ENCODE measurements around the gene RASL12. TPM values are rescaled to one million over a fixed set of nuclear protein-coding genes. Genes with fewer than 3 reads are reported as not detected.

The RASL12 gene
- polyA plus RNA-seq, 3 donors = not detected

- H3K9me3 Mint-ChIP-seq = no peaks in the 10 kb centered on the region
- no peak overlapping the region for H3K4me3 ChIP-seq (replicated peaks in 1 of 3; ENCODE audit: low read depth in 2 of 3, low read length in 3 of 3)
- no peak overlapping the region for H3K27ac ChIP-seq (ENCODE audit: low read depth in 1 of 2, low read length in 2 of 2)
- peaks cover 7% of the 10 kb centered on the region for H3K79me2 ChIP-seq (ENCODE audit: insufficient read depth, low read length)
- H3K36me3 Mint-ChIP-seq = no peaks in the 10 kb centered on the region
- DNase-seq = peak; percentile 46 to 69 (median 67)
- intact Hi-C loops (cut with micrococcal nuclease) = loop anchor here in 1 of 2 donors (10.0 kb wide), 1 partner anchor 262 kb away; the partner anchor contains the start of gene RNU5A-1
- peak overlapping the region; percentile 60 for H2AFZ ChIP-seq (ENCODE audit: insufficient read depth, low read depth, low read length, poor library complexity, severe bottlenecking)
- H3K4me1 Mint-ChIP-seq = peaks cover 21% of the 10 kb centered on the region
- peaks cover 0 to 9% of the 10 kb centered on the region in 2 donors for H3K27me3 ChIP-seq (ENCODE audit: control insufficient read depth in 2 of 2, insufficient read depth in 2 of 2, low read length in 2 of 2)
- H3K4me1 ChIP-seq (ENCODE audit: control insufficient read depth in 1 of 2, insufficient read depth in 2 of 2, low read length in 2 of 2) = peaks cover 17 to 20% of the 10 kb centered on the region in 2 donors
- peak; percentile 67 for TF ChIP-seq CTCF (IDR thresholded peaks at IDR 0.05)
- peak overlapping the region in 1 of 2 donors; percentile 59 for H3K4me3 Mint-ChIP-seq
- WGBS (ENCODE audit: insufficient coverage) = 15% methylated on average over 9 of the region's 13 CpGs
- peaks cover 3% of the 10 kb centered on the region for H4K20me1 ChIP-seq (ENCODE audit: insufficient read depth, low read length)
- peak overlapping the region in 1 of 7 donors; percentile 40 for H3K27ac Mint-ChIP-seq
- no peaks in the 10 kb centered on the region for H3K36me3 ChIP-seq (replicated peaks in 1 of 2; ENCODE audit: control insufficient read depth in 1 of 2, insufficient read depth in 2 of 2, low read length in 2 of 2)
- no peak overlapping the region for H3K4me2 ChIP-seq (replicated peaks; ENCODE audit: extremely low read depth, low read length, poor library complexity, severe bottlenecking)
- H3K9me3 ChIP-seq (replicated peaks in 1 of 2; ENCODE audit: control insufficient read depth in 1 of 2, insufficient read depth in 1 of 2, low read length in 2 of 2) = no peaks in the 10 kb centered on the region
- peaks cover 8 to 16% (median 12%) of the 10 kb centered on the region in 3 donors for H3K27me3 Mint-ChIP-seq (ENCODE audit: low read depth in 3 of 3)
- H3K9ac ChIP-seq (ENCODE audit: insufficient read depth, low read length, poor library complexity, severe bottlenecking) = no peak overlapping the region
These were observed 34.8 kb downstream of the RASL12 start for GRCh38 chr15:65032801-65033537.

DNA sequence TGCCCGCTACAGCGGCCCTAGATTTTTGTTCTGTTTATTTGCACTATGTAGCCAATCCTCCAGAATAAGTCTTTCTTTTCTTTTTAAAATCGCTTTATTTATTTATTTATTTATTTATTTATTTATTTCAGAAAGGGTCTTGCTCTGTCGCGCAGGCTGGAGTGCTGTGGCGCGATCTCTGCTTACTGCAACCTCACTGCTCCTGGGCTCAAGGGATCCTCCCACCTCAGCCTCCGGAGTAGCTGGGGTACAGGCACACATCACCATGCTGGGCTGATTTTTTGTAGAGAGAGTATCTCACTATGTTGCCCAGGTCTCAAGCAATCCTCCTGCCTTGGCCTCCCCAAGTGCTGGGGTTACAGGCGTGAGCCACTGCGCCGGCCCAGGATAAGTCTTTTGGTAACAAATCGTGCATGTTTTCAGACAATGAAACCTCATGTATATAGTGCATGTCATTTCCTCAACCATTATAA, 38.0 kb downstream of the RASL12 start:
- H3K27ac Mint-ChIP-seq = no peak overlapping the region
- peak overlapping the region; percentile 99 for H2AFZ ChIP-seq (ENCODE audit: insufficient read depth, low read depth, low read length, poor library complexity, severe bottlenecking)
- H3K4me2 ChIP-seq (replicated peaks; ENCODE audit: extremely low read depth, low read length, poor library complexity, severe bottlenecking) = peak overlapping the region; percentile 92
- WGBS (ENCODE audit: insufficient coverage) = no CpG with 5 or more reads among the region's 12 CpGs
- H3K27me3 Mint-ChIP-seq (ENCODE audit: low read depth in 3 of 3) = peaks cover 8 to 13% (median 10%) of the 10 kb centered on the region in 3 donors
- peaks cover 0 to 9% of the 10 kb centered on the region in 2 donors for H3K27me3 ChIP-seq (ENCODE audit: control insufficient read depth in 2 of 2, insufficient read depth in 2 of 2, low read length in 2 of 2)
- no peaks in the 10 kb centered on the region for H3K9me3 Mint-ChIP-seq
- DNase-seq = no peak
- peaks cover 26% of the 10 kb centered on the region for H3K4me1 Mint-ChIP-seq
- H3K4me3 ChIP-seq (replicated peaks in 1 of 3; ENCODE audit: low read depth in 2 of 3, low read length in 3 of 3) = peak overlapping the region; percentile 75 to 90 (median 87)
- peaks cover 24 to 29% of the 10 kb centered on the region in 2 donors for H3K4me1 ChIP-seq (ENCODE audit: control insufficient read depth in 1 of 2, insufficient read depth in 2 of 2, low read length in 2 of 2)
- peak overlapping the region in 1 of 2 donors; percentile 84 for H3K4me3 Mint-ChIP-seq
- H3K36me3 ChIP-seq (replicated peaks in 1 of 2; ENCODE audit: control insufficient read depth in 1 of 2, insufficient read depth in 2 of 2, low read length in 2 of 2) = peaks cover 12 to 22% of the 10 kb centered on the region in 2 donors
- TF ChIP-seq CTCF (IDR thresholded peaks at IDR 0.05) = no peak
- H3K9ac ChIP-seq (ENCODE audit: insufficient read depth, low read length, poor library complexity, severe bottlenecking) = peak overlapping the region; percentile 78
- H3K9me3 ChIP-seq (replicated peaks in 1 of 2; ENCODE audit: control insufficient read depth in 1 of 2, insufficient read depth in 1 of 2, low read length in 2 of 2) = no peaks in the 10 kb centered on the region
- peaks cover 7% of the 10 kb centered on the region for H3K79me2 ChIP-seq (ENCODE audit: insufficient read depth, low read length)
- intact Hi-C loops (cut with micrococcal nuclease) = loop anchor here in 1 of 2 donors (10.0 kb wide), 1 partner anchor 265 kb away; the partner anchor contains the start of gene RNU5A-1
- no peak overlapping the region for H3K27ac ChIP-seq (ENCODE audit: low read depth in 1 of 2, low read length in 2 of 2)
- H4K20me1 ChIP-seq (ENCODE audit: insufficient read depth, low read length) = peaks cover 8% of the 10 kb centered on the region
- H3K36me3 Mint-ChIP-seq = peaks cover 17 to 20% of the 10 kb centered on the region in 2 donors

All from CD14-positive monocyte (primary cell).